Ramos (cell line): Measurements from ENCODE around the gene EFNA5.

Experiments used
- in situ Hi-C: fragments of 300-500 bp; cut with MboI; formaldehyde crosslinking; loops from one replicate; pipeline ENCODE4 v1.14.3; 2022; ENCODE audit warnings: low sequenced_read_pairs; ENCODE audit not compliant: unreplicated experiment

EFNA5 gene

DNA sequence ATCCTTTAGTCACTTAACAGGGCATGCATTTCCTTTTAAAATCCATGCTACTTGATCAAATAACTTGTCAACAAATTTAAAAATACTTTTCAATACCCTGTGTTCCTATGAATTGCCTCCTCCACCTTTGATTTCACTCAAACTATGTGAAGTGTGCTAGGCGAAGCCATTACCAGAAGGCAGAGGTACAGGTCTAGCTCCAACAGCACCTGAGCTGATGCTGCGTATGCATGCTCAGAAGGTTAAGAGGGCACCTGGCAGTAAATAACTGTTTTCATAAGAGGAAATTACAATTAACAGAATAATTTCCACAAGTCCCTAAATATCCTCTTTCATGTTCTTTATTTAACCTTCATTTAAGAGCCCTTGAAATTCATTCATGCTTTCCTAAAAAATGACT is 251.8 kb downstream of the EFNA5 start:
- in situ Hi-C loops: no loop called here

GRCh38 chr5:107418071-107418470 is 252.7 kb downstream of the EFNA5 start:
- in situ Hi-C loops: no loop called here

DNA sequence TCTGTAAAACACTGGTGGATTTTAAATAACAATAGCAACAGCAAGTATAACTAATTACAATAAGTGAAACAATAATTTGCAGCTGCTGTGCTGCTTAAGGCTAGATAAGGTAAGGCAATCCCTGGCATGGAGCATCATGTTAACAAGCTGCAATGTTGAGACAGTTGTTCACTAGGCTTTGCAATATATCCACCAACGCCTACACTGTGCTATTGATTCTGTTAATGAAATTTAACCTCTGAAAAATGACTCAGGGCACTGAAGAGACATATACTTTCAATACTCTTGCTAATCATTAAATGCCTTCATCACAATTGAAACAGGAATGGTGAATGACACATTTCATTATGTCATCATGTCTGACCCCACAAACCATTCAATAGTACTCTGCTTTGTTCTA is 255.0 kb downstream of the EFNA5 start:
- in situ Hi-C loops: no loop called here

- in situ Hi-C loops: no loop called here
Observed at GRCh38 chr5:107414802-107415201, 255.9 kb downstream of the EFNA5 start.

GRCh38 chr5:107413754-107414153 is 257.0 kb downstream of the EFNA5 start:
- in situ Hi-C loops: no loop called here

DNA sequence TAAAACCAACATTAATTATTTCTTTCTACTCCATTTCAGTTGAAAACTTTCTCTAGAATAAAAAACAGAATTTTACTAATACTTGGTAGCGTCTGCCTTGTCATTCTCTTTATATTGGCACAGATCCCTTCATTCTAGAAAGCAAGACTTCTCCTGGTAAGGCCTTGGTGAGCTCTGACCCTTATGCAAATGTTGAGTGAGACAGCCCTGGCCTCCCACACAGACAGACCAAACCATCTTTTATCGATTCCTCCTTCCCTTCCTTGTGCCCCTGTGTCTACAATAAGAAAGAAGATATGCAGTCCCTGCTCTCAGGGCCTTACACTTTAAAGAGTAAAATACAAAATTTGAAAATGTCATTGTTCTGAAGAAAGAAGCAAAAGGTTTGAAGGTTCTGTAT is 262.2 kb downstream of the EFNA5 start:
- in situ Hi-C loops: no loop called here

DNA sequence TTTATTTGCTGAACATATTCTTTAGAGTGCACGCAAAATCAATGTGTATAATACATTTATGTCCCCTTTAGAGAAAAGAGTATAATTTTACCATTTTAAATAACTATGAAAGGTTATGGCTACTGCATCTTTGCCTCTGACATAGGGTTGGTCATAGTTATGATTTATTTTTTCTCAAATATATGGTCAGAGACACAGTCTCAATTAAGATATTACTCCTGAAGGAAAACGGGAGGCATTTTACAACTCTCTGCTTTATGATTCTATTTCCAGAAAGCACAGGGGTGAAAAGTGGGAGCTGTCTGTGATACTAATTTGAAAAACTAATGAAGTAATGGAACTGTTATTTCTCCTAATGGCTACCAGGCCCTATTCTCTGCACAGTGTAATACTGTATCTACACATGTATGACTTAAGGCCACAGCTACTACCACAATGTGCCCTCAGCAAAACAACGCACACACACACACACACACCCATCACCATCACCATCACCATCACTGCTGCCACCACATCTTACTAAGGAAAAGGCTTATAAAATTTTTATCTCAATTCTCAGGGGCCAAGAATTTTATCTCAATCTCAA is 262.9 kb downstream of the EFNA5 start:
- in situ Hi-C loops: no loop called here

GRCh38 chr5:107404595-107405374 is 266.0 kb downstream of the EFNA5 start:
- in situ Hi-C loops: no loop called here

- in situ Hi-C loops: no loop called here
Observed at GRCh38 chr5:107403228-107403953, 267.3 kb downstream of the EFNA5 start.

DNA sequence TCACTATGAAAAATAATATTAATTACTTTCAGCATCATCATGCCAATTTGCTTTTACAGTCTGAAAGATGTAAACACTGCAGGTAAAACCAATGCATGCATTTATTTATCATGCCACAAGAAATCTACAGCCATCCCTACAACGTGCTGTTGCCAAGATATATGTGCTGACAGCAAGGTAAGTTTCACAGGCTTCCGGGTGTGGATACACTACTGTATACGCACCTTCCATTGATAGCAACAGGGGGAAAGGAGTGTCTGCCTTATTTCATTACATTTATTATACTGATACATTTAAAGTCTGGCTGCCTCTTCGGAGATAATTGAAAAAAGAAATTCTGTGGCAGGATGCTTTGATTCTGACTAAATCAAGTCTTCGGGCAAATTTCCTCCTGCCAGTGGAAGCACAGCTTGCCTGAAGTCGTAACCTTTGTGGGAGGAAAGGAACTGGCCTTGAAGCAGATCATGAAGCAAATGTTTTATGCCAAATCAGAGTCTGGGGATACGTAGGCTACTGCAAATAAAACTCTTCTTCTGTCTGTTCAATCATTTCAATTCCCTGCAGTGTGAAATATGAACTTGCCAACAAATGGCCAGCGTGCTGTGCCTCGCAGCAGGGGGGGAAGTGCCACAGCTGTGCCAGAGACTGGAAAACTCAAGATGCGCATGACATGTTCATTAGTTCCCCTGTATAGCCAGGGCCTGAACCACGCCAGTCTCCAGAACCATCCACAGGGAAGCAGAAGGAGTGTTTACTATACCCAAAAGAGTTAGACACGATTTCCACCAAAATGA is 268.1 kb downstream of the EFNA5 start:
- in situ Hi-C loops: no loop called here

GRCh38 chr5:107401470-107402122 is 269.1 kb downstream of the EFNA5 start:
- in situ Hi-C loops: no loop called here

DNA sequence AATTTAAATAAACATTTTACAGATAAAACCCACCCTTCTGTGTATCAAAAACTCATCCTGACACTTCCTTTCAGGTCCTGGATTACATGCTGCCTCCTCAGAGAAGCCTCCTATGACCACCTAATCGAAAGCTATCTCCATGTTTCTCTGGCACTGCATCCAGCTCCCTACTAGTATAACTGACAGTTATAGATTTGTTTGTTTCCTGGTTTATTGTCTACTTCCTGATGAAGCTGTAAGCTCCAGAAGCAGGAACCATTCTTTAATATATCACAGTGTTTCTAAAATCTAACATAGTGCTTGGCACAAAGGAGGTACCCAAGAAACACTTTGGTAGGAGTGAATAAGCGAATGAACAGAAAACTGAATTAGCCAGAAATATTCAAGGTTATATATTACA is 270.4 kb downstream of the EFNA5 start:
- in situ Hi-C loops: no loop called here

DNA sequence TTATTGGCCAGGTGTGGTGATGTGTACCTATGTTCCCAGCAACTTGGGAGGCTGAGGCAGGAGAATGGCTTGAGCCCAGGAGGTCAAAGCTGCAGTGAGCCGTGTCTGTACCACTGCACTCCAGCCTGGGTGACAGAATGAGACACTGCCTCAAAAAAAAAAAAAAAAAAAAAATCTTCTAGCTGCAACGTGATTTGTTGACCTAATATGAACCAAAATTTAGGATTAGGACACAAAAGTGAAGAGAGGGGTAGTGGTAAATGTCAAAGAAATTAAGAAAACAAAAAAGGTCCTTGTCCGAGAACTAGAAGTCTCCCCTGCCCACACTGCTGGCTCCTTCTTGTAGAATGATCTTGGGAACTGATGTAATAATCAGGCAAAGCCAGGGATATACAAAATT is 272.0 kb downstream of the EFNA5 start:
- in situ Hi-C loops: no loop called here

DNA sequence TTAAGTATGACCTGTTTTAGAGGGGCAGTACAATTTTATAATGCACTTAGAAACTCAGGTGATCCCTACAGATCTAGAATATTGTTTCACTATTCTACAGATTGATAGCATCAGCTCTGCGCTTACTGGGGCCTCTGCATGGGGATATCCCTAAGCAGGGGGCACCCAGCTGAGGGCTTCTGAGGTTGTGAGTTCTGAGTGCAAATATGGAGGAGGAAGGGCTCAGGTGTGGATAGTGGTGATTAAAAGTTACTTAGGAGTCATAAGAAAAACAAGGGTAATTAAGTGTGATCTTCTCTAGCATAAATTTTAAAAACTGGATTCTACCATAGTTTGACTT is 274.4 kb downstream of the EFNA5 start:
- in situ Hi-C loops: no loop called here

- in situ Hi-C loops: no loop called here
Observed at GRCh38 chr5:107395632-107396350, 274.9 kb downstream of the EFNA5 start.

- in situ Hi-C loops: no loop called here
Observed at GRCh38 chr5:107393851-107394250, 276.9 kb downstream of the EFNA5 start.

- in situ Hi-C loops: no loop called here
Observed at GRCh38 chr5:107391787-107392186, 278.9 kb downstream of the EFNA5 start.

- in situ Hi-C loops: no loop called here
Observed at GRCh38 chr5:107389775-107390148, 281.0 kb downstream of the EFNA5 start.

DNA sequence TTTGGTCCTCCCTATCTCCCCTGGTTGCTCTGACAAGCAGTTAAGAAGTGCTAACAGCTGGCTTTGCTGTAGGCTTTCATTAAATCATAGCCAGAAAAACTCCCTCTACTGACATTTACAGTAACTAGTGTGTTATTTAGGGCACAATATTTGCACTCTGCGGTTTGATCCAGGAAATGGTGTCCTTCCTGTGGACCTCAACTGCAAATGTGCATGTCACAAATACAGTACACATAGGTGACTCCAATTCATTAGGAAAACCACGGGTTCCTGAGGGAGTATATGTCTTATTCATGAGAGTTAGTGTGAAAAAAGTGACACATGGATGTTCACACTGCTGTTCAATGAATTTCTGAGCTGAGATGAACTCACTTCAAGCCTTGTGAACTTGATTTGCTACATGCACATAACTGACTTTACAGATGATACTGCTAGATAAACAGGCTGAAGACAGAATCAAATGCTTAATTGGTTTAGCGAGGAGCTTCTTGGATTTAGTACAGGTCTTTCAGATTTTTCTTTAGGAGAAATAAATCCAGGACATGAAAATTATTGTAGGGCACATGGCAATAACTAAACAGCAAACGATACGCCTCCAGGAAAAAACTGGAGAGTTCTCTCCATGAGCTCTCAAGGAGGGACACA is 281.5 kb downstream of the EFNA5 start:
- in situ Hi-C loops: no loop called here
